ENCODE measurements around the gene FDPS. TPM values are rescaled to one million over a fixed set of nuclear protein-coding genes. Genes with fewer than 3 reads are reported as not detected.

The FDPS gene
- total RNA-seq, 1 experiment from 2014 or later = 301 TPM

- peaks cover 35% of the 10 kb centered on the region for H3K79me2 ChIP-seq (ENCODE audit: low read length)
- no peak overlapping the region for H3K9ac ChIP-seq (ENCODE audit: low read length)
- no peak overlapping the region for H3K4me3 ChIP-seq (ENCODE audit: low read length)
- H3K27ac ChIP-seq (ENCODE audit: low read length) = no peak overlapping the region
- H3K27me3 ChIP-seq (ENCODE audit: low read length) = no peaks in the 10 kb centered on the region
- intact Hi-C loops (cut with micrococcal nuclease) = no loop called here
- H3K9me2 ChIP-seq (replicated peaks; ENCODE audit: low read length) = no peaks in the 10 kb centered on the region
- no peaks in the 10 kb centered on the region for H3K9me3 ChIP-seq (ENCODE audit: low read length)
- H3K36me3 ChIP-seq (ENCODE audit: low read depth, low read length) = peaks cover 56% of the 10 kb centered on the region
- no peak for ATAC-seq
- CTCF ChIA-PET = no interaction called here
- H4K20me1 ChIP-seq (ENCODE audit: low read length) = peaks cover 6% of the 10 kb centered on the region; the same call in 1 of the 2 replicates
- no peak overlapping the region for H3K4me2 ChIP-seq (ENCODE audit: low read length)
- no peaks in the 10 kb centered on the region for H3F3A ChIP-seq (ENCODE audit: low read length, unreplicated experiment)
- DNase-seq = no peak
- TF ChIP-seq EZH2 (IDR thresholded peaks at IDR 0.05; ENCODE audit: low read length, unreplicated experiment) (no peak), EZH2phosphoT487 (IDR thresholded peaks at IDR 0.05; ENCODE audit: borderline replicate concordance, low read length) (no peak), CTCF (conservative IDR thresholded peaks at IDR 0.05; ENCODE audit: low read depth, low read length) (no peak)
- BruUV-seq (replicated peaks) = no TSS peak
- POLR2A ChIA-PET (ENCODE audit: unreplicated experiment) = no interaction called here
- H2AFZ ChIP-seq (ENCODE audit: low read length) = no peak overlapping the region
- peaks cover 16% of the 10 kb centered on the region for H3K4me1 ChIP-seq (ENCODE audit: insufficient read depth, low read length)
These were observed 39.3 kb upstream of the FDPS start for GRCh38 chr1:155269381-155269780.

GRCh38 chr1:155272466-155273342 is 36.0 kb upstream of the FDPS start:
- DNase-seq (peak; percentile 46), ATAC-seq (peak; percentile 42)
- BruUV-seq (replicated peaks) = TSS peak; percentile 71
- no peaks in the 10 kb centered on the region for H3K27me3 ChIP-seq (ENCODE audit: low read length)
- peaks cover 35% of the 10 kb centered on the region for H3K79me2 ChIP-seq (ENCODE audit: low read length)
- CTCF ChIA-PET = interaction anchor here (0.6 to 1.4 kb wide), 5 partner anchors 22 to 70 kb away, joined by 3 to 12 read pairs (median 3); no protein-coding TSS in a partner anchor
- peak overlapping the region; percentile 78; the same call in 1 of the 2 replicates for H2AFZ ChIP-seq (ENCODE audit: low read length)
- H3K9me2 ChIP-seq (replicated peaks; ENCODE audit: low read length) = no peaks in the 10 kb centered on the region
- intact Hi-C loops (cut with micrococcal nuclease) = loop anchor here (1.0 kb wide), 1 partner anchor 22 kb away; no protein-coding TSS in a partner anchor
- H3K4me3 ChIP-seq (ENCODE audit: low read length) = peak overlapping the region; percentile 90
- no peak for TF ChIP-seq EZH2 (IDR thresholded peaks at IDR 0.05; ENCODE audit: low read length, unreplicated experiment)
- no peak for TF ChIP-seq CTCF (conservative IDR thresholded peaks at IDR 0.05; ENCODE audit: low read depth, low read length)
- no peak for TF ChIP-seq EZH2phosphoT487 (IDR thresholded peaks at IDR 0.05; ENCODE audit: borderline replicate concordance, low read length)
- peak overlapping the region; percentile 95 for H3K4me2 ChIP-seq (ENCODE audit: low read length)
- peak overlapping the region; percentile 91 for H3K9ac ChIP-seq (ENCODE audit: low read length)
- H3K27ac ChIP-seq (ENCODE audit: low read length) = peak overlapping the region; percentile 44
- H3K4me1 ChIP-seq (ENCODE audit: insufficient read depth, low read length) = peaks cover 16% of the 10 kb centered on the region
- H3K9me3 ChIP-seq (ENCODE audit: low read length) = no peaks in the 10 kb centered on the region
- H3F3A ChIP-seq (ENCODE audit: low read length, unreplicated experiment) = no peaks in the 10 kb centered on the region
- POLR2A ChIA-PET (ENCODE audit: unreplicated experiment) = interaction anchor here (0.5 to 1.1 kb wide), 2 partner anchors 14 to 51 kb away, joined by 6 to 21 read pairs; no protein-coding TSS in a partner anchor
- H3K36me3 ChIP-seq (ENCODE audit: low read depth, low read length) = peaks cover 29% of the 10 kb centered on the region
- peaks cover 6% of the 10 kb centered on the region; the same call in 1 of the 2 replicates for H4K20me1 ChIP-seq (ENCODE audit: low read length)
